ENCODE measurements around the gene GRIK3. TPM values are rescaled to one million over a fixed set of nuclear protein-coding genes. Genes with fewer than 3 reads are reported as not detected.

Gene GRIK3
- total RNA-seq, 1 donor from 2014 or later = not detected

- no peak for DNase-seq (ENCODE audit: low read depth, low spot score)
Observed at GRCh38 chr1:36881541-36881940, 152.8 kb downstream of the GRIK3 start.

- no peak for DNase-seq (ENCODE audit: low read depth, low spot score)
Observed at GRCh38 chr1:36881068-36881405, 153.3 kb downstream of the GRIK3 start.

GRCh38 chr1:36880155-36881067 lies 153.9 kb downstream of the GRIK3 start:
- no peak for DNase-seq (ENCODE audit: low read depth, low spot score)

- DNase-seq (ENCODE audit: low read depth, low spot score) = no peak
Observed at GRCh38 chr1:36879613-36880012, 154.7 kb downstream of the GRIK3 start.

- DNase-seq (ENCODE audit: low read depth, low spot score) = no peak
Observed at GRCh38 chr1:36876990-36877389, 157.3 kb downstream of the GRIK3 start.

GRCh38 chr1:36874271-36875060 lies 159.8 kb downstream of the GRIK3 start:
- DNase-seq (ENCODE audit: low read depth, low spot score) = no peak

- DNase-seq (ENCODE audit: low read depth, low spot score) = no peak
Observed at GRCh38 chr1:36872858-36873257, 161.5 kb downstream of the GRIK3 start.

GRCh38 chr1:36872126-36872754 lies 162.1 kb downstream of the GRIK3 start:
- DNase-seq (ENCODE audit: low read depth, low spot score) = no peak

- DNase-seq (ENCODE audit: low read depth, low spot score) = no peak
Observed at GRCh38 chr1:36871146-36871971, 163.0 kb downstream of the GRIK3 start.

- no peak for DNase-seq (ENCODE audit: low read depth, low spot score)
Observed at GRCh38 chr1:36869826-36870225, 164.5 kb downstream of the GRIK3 start.

GRCh38 chr1:36869054-36869453 lies 165.3 kb downstream of the GRIK3 start:
- no peak for DNase-seq (ENCODE audit: low read depth, low spot score)

- no peak for DNase-seq (ENCODE audit: low read depth, low spot score)
Observed at GRCh38 chr1:36867575-36867974, 166.7 kb downstream of the GRIK3 start.

GRCh38 chr1:36866169-36866814 lies 168.0 kb downstream of the GRIK3 start:
- DNase-seq (ENCODE audit: low read depth, low spot score) = no peak

GRCh38 chr1:36865602-36865900 lies 168.8 kb downstream of the GRIK3 start:
- DNase-seq (ENCODE audit: low read depth, low spot score) = no peak

GRCh38 chr1:36864823-36865601 lies 169.3 kb downstream of the GRIK3 start:
- DNase-seq (ENCODE audit: low read depth, low spot score) = no peak

- DNase-seq (ENCODE audit: low read depth, low spot score) = no peak
Observed at GRCh38 chr1:36864182-36864822, 170.0 kb downstream of the GRIK3 start.

- no peak for DNase-seq (ENCODE audit: low read depth, low spot score)
Observed at GRCh38 chr1:36863500-36863899, 170.8 kb downstream of the GRIK3 start.

GRCh38 chr1:36863061-36863460 lies 171.3 kb downstream of the GRIK3 start:
- DNase-seq (ENCODE audit: low read depth, low spot score) = no peak

GRCh38 chr1:36861375-36861774 lies 172.9 kb downstream of the GRIK3 start:
- no peak for DNase-seq (ENCODE audit: low read depth, low spot score)

GRCh38 chr1:36859926-36860325 lies 174.4 kb downstream of the GRIK3 start:
- DNase-seq (ENCODE audit: low read depth, low spot score) = no peak

Measured in pulmonary artery endothelial cell (primary cell).